HepG2 (cell line): ENCODE data around the gene PUM1. TPM values are rescaled to one million over a fixed set of nuclear protein-coding genes. Genes with fewer than 3 reads are reported as not detected.

Experiments
- ATAC-seq: fragments of 200-7000 bp; cut with Tn5 transposase; 3 replicates; pipeline ENCODE4 v1.9.1; 2020; ENCODE audit warnings: mild to moderate bottlenecking, moderate library complexity
- BruUV-seq: library from RNA; stranded (reverse); fragments of 400-500 nt; replicated peaks from 2 replicates; lab custom pipeline; 2021; lab: Mats Ljungman, UMichigan
- CTCF ChIA-PET: fragments of 300-600 bp; formaldehyde crosslinking; extraction: SDS; loops from one replicate; lab custom pipeline; 2021; ENCODE audit warnings: low total read pairs, inconsistent platforms, low intra/inter-chr PET ratio; lab: Yijun Ruan, JAX
- POLR2A ChIA-PET: fragments of 350-600 bp; sonication (Branson Sonifier 250); formaldehyde crosslinking; loops from one replicate; lab custom pipeline; 2020; ENCODE audit warnings: antibody characterized with exemption, inconsistent platforms; lab: Yijun Ruan, JAX
- DNase-seq: peaks from one replicate; pipeline ENCODE4 v3.0.0-alpha.2; 2015; ENCODE audit warnings: low spot score
- FAIRE-seq: peaks from 3 replicates; lab custom pipeline; 2011; peaks lifted over from hg19 to GRCh38; lab: Jason Lieb, UNC
- H2AFZ ChIP-seq: one replicate; pipeline ENCODE4 v1.6.1; 2011; ENCODE audit warnings: low read length, inconsistent platforms
- H3K27ac ChIP-seq: fragments of 300-600 bp; 3 replicates; pipeline ENCODE4 v1.8.0; 2011; ENCODE audit warnings: mixed run types, mild to moderate bottlenecking, mixed read lengths, low read length, inconsistent platforms; ENCODE audit not compliant: insufficient read depth; ENCODE audit errors: extremely low read length
- H3K27me3 ChIP-seq, 2 experiments: fragments of 200-600 bp in 1 of 2; 2 replicates in 1 of 2; 3 replicates in 1 of 2; pipeline versions ENCODE4 v1.6.0 to v1.8.0; 2011; ENCODE audit warnings: low read length in 2 of 2, mild to moderate bottlenecking in 2 of 2, moderate library complexity in 2 of 2, inconsistent platforms in 1 of 2; ENCODE audit not compliant: insufficient read depth in 2 of 2, control insufficient read depth in 1 of 2
- H3K36me3 ChIP-seq, 2 experiments: fragments of 200-600 bp in 1 of 2; replicated peaks in 1 of 2; 2 replicates in 1 of 2; 3 replicates in 1 of 2; pipeline versions ENCODE4 v1.5.1 to v1.8.0; 2011; ENCODE audit warnings: low read length in 2 of 2, inconsistent platforms in 1 of 2; ENCODE audit not compliant: insufficient read depth in 2 of 2, control insufficient read depth in 1 of 2
- H3K4me1 ChIP-seq: 2 replicates; pipeline ENCODE4 v1.5.1; 2012; ENCODE audit warnings: low read length, inconsistent platforms; ENCODE audit not compliant: insufficient read depth
- H3K4me2 ChIP-seq: 2 replicates; pipeline ENCODE4 v1.6.0; 2011; ENCODE audit warnings: low read depth, low read length, inconsistent platforms
- H3K4me3 ChIP-seq, 3 experiments: fragments of 200-600 bp in 1 of 3; sonication (generic), shearing (Covaris generic) in 1 of 3; replicated peaks in 1 of 3; 2 replicates each; pipeline ENCODE4 v1.5.1; 2011 to 2016; ENCODE audit warnings: low read length in 3 of 3, inconsistent platforms in 2 of 3, low read depth in 2 of 3, mild to moderate bottlenecking in 2 of 3, control low read depth in 1 of 3, mixed read lengths in 1 of 3; ENCODE audit not compliant: insufficient read depth in 1 of 3
- H3K79me2 ChIP-seq: one replicate; pipeline ENCODE4 v1.6.1; 2011; ENCODE audit warnings: low read length, inconsistent platforms; ENCODE audit not compliant: insufficient read depth
- H3K9ac ChIP-seq: 2 replicates; pipeline ENCODE4 v1.6.0; 2011; ENCODE audit warnings: mild to moderate bottlenecking, low read depth, low read length, inconsistent platforms; ENCODE audit not compliant: insufficient read depth
- H3K9me3 ChIP-seq: 2 replicates; pipeline ENCODE4 v1.5.1; 2012; ENCODE audit warnings: mild to moderate bottlenecking, low read length
- H4K20me1 ChIP-seq: 2 replicates; pipeline ENCODE4 v1.6.0; 2011; ENCODE audit warnings: inconsistent platforms, mild to moderate bottlenecking, low read length, moderate library complexity; ENCODE audit not compliant: insufficient read depth
- ATF7 ChIP-seq, 2 experiments: fragments of 450-650 bp in 1 of 2; sonication (generic) in 1 of 2; formaldehyde crosslinking in 1 of 2; IDR thresholded peaks; 2 replicates each; pipeline versions ENCODE4 v1.4.0 to v1.6.1; 2016 to 2020; ENCODE audit warnings: antibody characterized with exemption in 1 of 2, mild to moderate bottlenecking in 1 of 2, missing genetic modification reagents in 1 of 2
- ERF ChIP-seq: IDR thresholded peaks from 2 replicates; pipeline ENCODE4 v1.6.1; 2018; ENCODE audit warnings: missing biosample characterization, missing genetic modification reagents
- MAFF ChIP-seq: IDR thresholded peaks from 2 replicates; pipeline ENCODE4 v1.6.1; 2011; ENCODE audit warnings: low read depth, low read length, improper control_type of control experiment
- MAFK ChIP-seq, 2 experiments: IDR thresholded peaks in 1 of 2; conservative IDR thresholded peaks in 1 of 2; 2 replicates each; pipeline ENCODE4 v1.6.1; 2011; ENCODE audit warnings: improper control_type of control experiment in 2 of 2, low read length in 2 of 2
- NCOR1 ChIP-seq: fragments of 200-600 bp; sonication (generic); IDR thresholded peaks from 2 replicates; pipeline ENCODE4 v1.7.0; 2017; ENCODE audit warnings: antibody characterized with exemption, low read length, borderline replicate concordance
- NFKBIZ ChIP-seq: IDR thresholded peaks from 2 replicates; pipeline ENCODE4 v1.6.1; 2018; ENCODE audit warnings: missing genetic modification reagents, missing compliant biosample characterization
- PHF20 ChIP-seq: sonication (generic); formaldehyde crosslinking; IDR thresholded peaks from 2 replicates; pipeline ENCODE4 v1.5.0; 2020; ENCODE audit warnings: mild to moderate bottlenecking, missing genetic modification reagents
- RBM22 ChIP-seq: fragments of 200-400 bp; formaldehyde crosslinking; optimal IDR thresholded peaks from 2 replicates; pipeline ENCODE3; 2017; ENCODE audit warnings: mild to moderate bottlenecking, low read length, moderate library complexity
- SMYD3 ChIP-seq: sonication (generic); formaldehyde crosslinking; IDR thresholded peaks from 2 replicates; pipeline ENCODE4 v1.8.1; 2023; ENCODE audit warnings: mild to moderate bottlenecking, missing genetic modification reagents
- ZFP82 ChIP-seq: sonication (generic); formaldehyde crosslinking; IDR thresholded peaks from 2 replicates; pipeline ENCODE4 v1.5.1; 2020; ENCODE audit warnings: mild to moderate bottlenecking, missing genetic modification reagents, borderline replicate concordance
- ZMAT3 ChIP-seq: sonication (generic); formaldehyde crosslinking; conservative IDR thresholded peaks from 2 replicates; pipeline ENCODE4 v1.7.0; 2021; ENCODE audit warnings: missing genetic modification reagents
- ZNF256 ChIP-seq: sonication (generic); formaldehyde crosslinking; conservative IDR thresholded peaks from 2 replicates; pipeline ENCODE4 v1.4.0; 2020; ENCODE audit warnings: missing genetic modification reagents
- ZNF34 ChIP-seq: sonication (generic); formaldehyde crosslinking; IDR thresholded peaks from 2 replicates; pipeline ENCODE4 v1.4.0; 2020; ENCODE audit warnings: mild to moderate bottlenecking, missing genetic modification reagents, borderline replicate concordance
- in situ Hi-C: cut with HindIII; loops from 2 replicates; pipeline ENCODE4 v1.10.0; 2017; ENCODE audit warnings: low pct_unique_long_range_greater_than_20kb; ENCODE audit not compliant: extremely low pct_ligation_motif_present
- intact Hi-C: fragments of 100-400 bp; cut with micrococcal nuclease; formaldehyde crosslinking; loops from one replicate; pipeline ENCODE4 v1.10.0; 2022; ENCODE audit not compliant: unreplicated experiment
- polyA plus RNA-seq, 8 experiments: library from polyadenylated mRNA; depleted of rRNA in 3 of 8; stranded (reverse) in 7 of 8; unstranded in 1 of 8; fragments of >200 nt; fragmentation: Illumina TruSeq in 4 of 8; extraction: Trizol in 4 of 8; gene quantifications; 2 replicates each; pipeline versions ENCODE4 v1.2.1 to v1.2.3, GENCODE V29; 2011 to 2016; ENCODE audit warnings: low read depth in 4 of 8, missing spikeins in 1 of 8, mixed read lengths in 1 of 8; ENCODE audit not compliant: insufficient read depth in 1 of 8
- total RNA-seq, 5 experiments: library from RNA; depleted of rRNA; stranded (reverse); fragments of >200 nt; fragmentation: Illumina TruSeq; extraction: Trizol; gene quantifications; 2 replicates each; pipeline ENCODE4 v1.2.3, GENCODE V29; 2016; ENCODE audit warnings: low read depth in 1 of 5
- TF ChIP-seq, protein P1 (sequence below): sonication (generic); formaldehyde crosslinking; IDR thresholded peaks from 2 replicates; pipeline ENCODE4 v1.9.0; 2021; ENCODE audit warnings: missing genetic modification reagents, borderline replicate concordance
- TF ChIP-seq, protein P2 (sequence below): sonication (generic); formaldehyde crosslinking; IDR thresholded peaks from 2 replicates; pipeline ENCODE4 v1.4.0; 2020; ENCODE audit warnings: mild to moderate bottlenecking, missing genetic modification reagents
- TF ChIP-seq, protein P3 (sequence below): sonication (generic); formaldehyde crosslinking; IDR thresholded peaks from 2 replicates; pipeline ENCODE4 v1.4.0; 2020; ENCODE audit warnings: missing genetic modification reagents

The PUM1 gene
- total and polyA plus RNA-seq, 2 of the 13 experiments (the other 11 are each of a cell fraction or from before 2014, with no cell fraction given), result 64.7 to 91.0 TPM

DNA sequence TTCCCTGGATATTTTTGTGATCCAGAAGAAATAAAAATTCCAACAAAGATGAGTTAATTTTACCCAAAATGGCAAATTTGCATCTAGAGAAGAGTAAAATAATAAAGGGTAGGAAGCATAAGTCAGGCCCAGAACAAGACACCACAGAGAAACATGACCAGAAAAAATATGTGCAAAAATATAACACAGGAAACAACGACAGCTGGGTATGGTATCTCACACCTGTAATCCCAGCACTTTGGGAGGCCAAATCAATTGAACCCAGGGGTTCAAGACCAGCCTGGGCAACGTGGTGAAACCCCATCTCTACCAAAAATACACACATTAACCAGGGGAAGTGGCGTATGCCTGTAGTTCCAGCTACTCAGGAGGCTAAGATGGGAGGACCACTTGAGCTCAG, 117.2 kb downstream of the PUM1 start (continued):
- TF ChIP-seq, protein P1, sequence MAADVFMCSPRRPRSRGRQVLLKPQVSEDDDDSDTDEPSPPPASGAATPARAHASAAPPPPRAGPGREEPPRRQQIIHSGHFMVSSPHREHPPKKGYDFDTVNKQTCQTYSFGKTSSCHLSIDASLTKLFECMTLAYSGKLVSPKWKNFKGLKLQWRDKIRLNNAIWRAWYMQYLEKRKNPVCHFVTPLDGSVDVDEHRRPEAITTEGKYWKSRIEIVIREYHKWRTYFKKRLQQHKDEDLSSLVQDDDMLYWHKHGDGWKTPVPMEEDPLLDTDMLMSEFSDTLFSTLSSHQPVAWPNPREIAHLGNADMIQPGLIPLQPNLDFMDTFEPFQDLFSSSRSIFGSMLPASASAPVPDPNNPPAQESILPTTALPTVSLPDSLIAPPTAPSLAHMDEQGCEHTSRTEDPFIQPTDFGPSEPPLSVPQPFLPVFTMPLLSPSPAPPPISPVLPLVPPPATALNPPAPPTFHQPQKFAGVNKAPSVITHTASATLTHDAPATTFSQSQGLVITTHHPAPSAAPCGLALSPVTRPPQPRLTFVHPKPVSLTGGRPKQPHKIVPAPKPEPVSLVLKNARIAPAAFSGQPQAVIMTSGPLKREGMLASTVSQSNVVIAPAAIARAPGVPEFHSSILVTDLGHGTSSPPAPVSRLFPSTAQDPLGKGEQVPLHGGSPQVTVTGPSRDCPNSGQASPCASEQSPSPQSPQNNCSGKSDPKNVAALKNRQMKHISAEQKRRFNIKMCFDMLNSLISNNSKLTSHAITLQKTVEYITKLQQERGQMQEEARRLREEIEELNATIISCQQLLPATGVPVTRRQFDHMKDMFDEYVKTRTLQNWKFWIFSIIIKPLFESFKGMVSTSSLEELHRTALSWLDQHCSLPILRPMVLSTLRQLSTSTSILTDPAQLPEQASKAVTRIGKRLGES (CRISPR knock-in tag), result no peak
- no peak for TF ChIP-seq SMYD3 (CRISPR knock-in tag)
- TF ChIP-seq, protein P2, sequence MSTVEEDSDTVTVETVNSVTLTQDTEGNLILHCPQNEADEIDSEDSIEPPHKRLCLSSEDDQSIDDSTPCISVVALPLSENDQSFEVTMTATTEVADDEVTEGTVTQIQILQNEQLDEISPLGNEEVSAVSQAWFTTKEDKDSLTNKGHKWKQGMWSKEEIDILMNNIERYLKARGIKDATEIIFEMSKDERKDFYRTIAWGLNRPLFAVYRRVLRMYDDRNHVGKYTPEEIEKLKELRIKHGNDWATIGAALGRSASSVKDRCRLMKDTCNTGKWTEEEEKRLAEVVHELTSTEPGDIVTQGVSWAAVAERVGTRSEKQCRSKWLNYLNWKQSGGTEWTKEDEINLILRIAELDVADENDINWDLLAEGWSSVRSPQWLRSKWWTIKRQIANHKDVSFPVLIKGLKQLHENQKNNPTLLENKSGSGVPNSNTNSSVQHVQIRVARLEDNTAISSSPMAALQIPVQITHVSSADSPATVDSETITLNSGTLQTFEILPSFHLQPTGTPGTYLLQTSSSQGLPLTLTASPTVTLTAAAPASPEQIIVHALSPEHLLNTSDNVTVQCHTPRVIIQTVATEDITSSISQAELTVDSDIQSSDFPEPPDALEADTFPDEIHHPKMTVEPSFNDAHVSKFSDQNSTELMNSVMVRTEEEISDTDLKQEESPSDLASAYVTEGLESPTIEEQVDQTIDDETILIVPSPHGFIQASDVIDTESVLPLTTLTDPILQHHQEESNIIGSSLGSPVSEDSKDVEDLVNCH, result no peak
- TF ChIP-seq ZNF34, result no peak

DNA sequence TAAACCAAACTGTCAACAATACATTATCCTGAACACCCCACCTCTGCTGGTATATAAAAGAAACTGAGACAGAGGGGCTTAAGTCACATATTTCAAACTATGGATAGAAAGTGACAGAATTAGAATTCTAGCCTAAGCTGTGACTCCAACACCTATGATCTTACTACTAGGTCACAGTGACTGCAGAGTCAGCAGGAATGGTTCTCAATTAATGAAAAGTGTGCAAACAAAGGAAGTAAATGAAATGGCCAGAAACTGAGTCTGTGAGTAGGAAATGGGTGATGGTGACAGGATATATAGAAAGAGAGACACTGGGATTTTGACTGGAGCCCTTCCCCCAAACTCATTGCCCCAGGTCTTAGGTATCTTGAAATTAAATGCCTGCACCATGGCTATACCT, 118.3 kb downstream of the PUM1 start:
- Histone ChIP-seq H3K4me2 (no peak overlapping the region), H3K4me3 (no peak overlapping the region), H3K79me2 (no peaks in the 10 kb centered on the region), H2AFZ (no peak overlapping the region), H3K9me3 (no peaks in the 10 kb centered on the region), H4K20me1 (peaks cover 16% of the 10 kb centered on the region), H3K9ac (no peak overlapping the region), H3K27ac (no peak overlapping the region), H3K27me3 (no peaks in the 10 kb centered on the region), H3K4me1 (no peaks in the 10 kb centered on the region), H3K36me3 (peaks cover 30 to 86% of the 10 kb centered on the region in 2 experiments)
- POLR2A ChIA-PET, result no interaction called here
- no TSS peak for BruUV-seq
- ATAC-seq (no peak), DNase-seq (no peak), FAIRE-seq (no peak)
- CTCF ChIA-PET, result no interaction called here
- in situ Hi-C loops, result no loop called here
- intact Hi-C loops, result no loop called here
- TF ChIP-seq MAFF (peak; percentile 34; the same call in 1 of the 2 replicates), PHF20 (CRISPR knock-in tag) (no peak), ERF (no peak), ZMAT3 (CRISPR knock-in tag) (no peak), RBM22 (peak; percentile 64), ZNF256 (CRISPR knock-in tag) (no peak), NFKBIZ (CRISPR knock-in tag) (no peak), ZFP82 (CRISPR knock-in tag) (no peak), MAFK (conservative IDR thresholded peaks at IDR 0.05 in 1 of 2, IDR thresholded peaks at IDR 0.05 in 1 of 2; ENCODE audit: low read length in 2 of 2) (peak in 1 of 2 experiments; percentile 55; a peak in 2 of 4 replicates), NCOR1 (no peak), ATF7 (IDR thresholded peaks at IDR 0.05) (no peak), ATF7 (CRISPR knock-in tag; IDR thresholded peaks at IDR 0.05) (no peak)
- TF ChIP-seq, protein P3, sequence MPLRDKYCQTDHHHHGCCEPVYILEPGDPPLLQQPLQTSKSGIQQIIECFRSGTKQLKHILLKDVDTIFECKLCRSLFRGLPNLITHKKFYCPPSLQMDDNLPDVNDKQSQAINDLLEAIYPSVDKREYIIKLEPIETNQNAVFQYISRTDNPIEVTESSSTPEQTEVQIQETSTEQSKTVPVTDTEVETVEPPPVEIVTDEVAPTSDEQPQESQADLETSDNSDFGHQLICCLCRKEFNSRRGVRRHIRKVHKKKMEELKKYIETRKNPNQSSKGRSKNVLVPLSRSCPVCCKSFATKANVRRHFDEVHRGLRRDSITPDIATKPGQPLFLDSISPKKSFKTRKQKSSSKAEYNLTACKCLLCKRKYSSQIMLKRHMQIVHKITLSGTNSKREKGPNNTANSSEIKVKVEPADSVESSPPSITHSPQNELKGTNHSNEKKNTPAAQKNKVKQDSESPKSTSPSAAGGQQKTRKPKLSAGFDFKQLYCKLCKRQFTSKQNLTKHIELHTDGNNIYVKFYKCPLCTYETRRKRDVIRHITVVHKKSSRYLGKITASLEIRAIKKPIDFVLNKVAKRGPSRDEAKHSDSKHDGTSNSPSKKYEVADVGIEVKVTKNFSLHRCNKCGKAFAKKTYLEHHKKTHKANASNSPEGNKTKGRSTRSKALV (CRISPR knock-in tag), result no peak
